Left colon (tissue), 2 donors: Measurements from ENCODE around the gene TSHZ2. TPM values are rescaled to one million over a fixed set of nuclear protein-coding genes. Genes with fewer than 3 reads are reported as not detected.
"Not testable (repeated sequence)": the region's sequence is repeated elsewhere in the genome, so short reads cannot be mapped to it uniquely, and the experiment has no call there.

Source experiments
- ATAC-seq: fragments of 200-7000 bp; cut with Tn5 transposase; one replicate; pipeline ENCODE4 v1.9.1; 2020; ENCODE audit warnings: mild to moderate bottlenecking, moderate library complexity
- DNase-seq, 2 donors: peaks; one replicate each; pipeline ENCODE4 v3.0.0-alpha.2; 2020
- intact Hi-C, 2 donors: fragments of 100-400 bp; cut with DNase I in 1 of 2; cut with micrococcal nuclease in 1 of 2; formaldehyde crosslinking; loops; one replicate each; pipeline versions ENCODE4 v1.11.2 to v1.14.0; 2022; cut with DNase I, micrococcal nuclease
- total RNA-seq, 2 donors: library from RNA; stranded (reverse); fragmentation: NEBNext Ultra II Directional; extraction: Animal tissue kit (Norgen Biotek cat#: 25700); gene quantifications; one replicate each; pipeline ENCODE4 v1.2.1, GENCODE V29; 2021
- donor health status: DM: no; HTN: no; CAD: no.
- donor health status: DM: yes; HTN: yes; CAD: no.

Gene TSHZ2
- total RNA-seq, 2 donors from 2014 or later, result 1.7 to 4.9 TPM

- ATAC-seq, result no peak
- intact Hi-C loops, result no loop called here
These were observed 392.9 kb downstream of the TSHZ2 start for GRCh38 chr20:53365076-53365475.

GRCh38 chr20:53365539-53366075, 393.4 kb downstream of the TSHZ2 start:
- ATAC-seq (peak; percentile 76), DNase-seq (no peak)
- intact Hi-C loops, result no loop called here

More at GRCh38 chr20:53365076-53365475, 392.9 kb downstream of the TSHZ2 start:
- no peak for DNase-seq

GRCh38 chr20:53366928-53367327, 394.8 kb downstream of the TSHZ2 start:
- ATAC-seq, DNase-seq, intact Hi-C loops: not testable (repeated sequence)

DNA sequence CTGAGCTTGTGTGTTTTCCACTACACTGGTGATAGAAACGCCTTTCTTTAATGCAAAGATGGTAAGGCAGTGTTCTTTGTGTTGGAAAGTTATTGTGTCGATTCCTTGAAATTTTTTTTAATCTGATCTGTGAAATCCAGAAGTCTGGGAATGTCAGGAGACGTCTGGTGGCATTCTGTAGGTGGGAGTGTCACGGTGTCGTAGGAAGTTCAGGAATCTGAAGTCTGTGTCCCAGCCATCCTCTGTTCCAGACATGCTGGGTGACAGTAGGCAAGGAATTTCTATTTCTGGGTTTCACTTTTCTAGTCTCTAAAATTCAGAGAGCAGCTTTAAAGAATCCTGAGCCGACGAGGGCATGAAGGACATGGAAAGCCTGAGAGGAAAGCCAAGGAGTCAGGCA, 397.7 kb downstream of the TSHZ2 start:
- intact Hi-C loops, result no loop called here
- DNase-seq (no peak), ATAC-seq (no peak)

- intact Hi-C loops, result no loop called here
- peak; percentile 49 for ATAC-seq
- no peak for DNase-seq
These were observed 398.3 kb downstream of the TSHZ2 start for GRCh38 chr20:53370345-53370961.

DNA sequence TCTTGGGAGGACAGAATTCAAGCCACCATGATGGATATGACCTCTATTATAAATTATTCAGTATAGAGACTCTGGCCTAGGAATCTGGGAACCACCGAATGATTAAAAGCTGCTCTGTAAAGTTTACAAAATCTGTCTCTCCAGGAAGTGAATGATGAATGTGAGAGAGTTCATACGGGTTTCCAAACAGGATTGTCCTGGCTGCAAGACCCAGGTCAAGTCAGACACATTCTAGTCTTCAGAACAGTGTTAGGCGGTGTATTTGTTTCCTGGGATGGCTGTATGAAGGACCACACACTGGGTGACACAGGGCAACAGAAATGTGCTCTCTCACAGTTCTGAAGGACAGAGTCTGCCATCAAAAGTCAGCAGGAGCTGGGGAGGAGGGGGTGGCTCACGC, 399.1 kb downstream of the TSHZ2 start:
- intact Hi-C loops, result no loop called here

DNA sequence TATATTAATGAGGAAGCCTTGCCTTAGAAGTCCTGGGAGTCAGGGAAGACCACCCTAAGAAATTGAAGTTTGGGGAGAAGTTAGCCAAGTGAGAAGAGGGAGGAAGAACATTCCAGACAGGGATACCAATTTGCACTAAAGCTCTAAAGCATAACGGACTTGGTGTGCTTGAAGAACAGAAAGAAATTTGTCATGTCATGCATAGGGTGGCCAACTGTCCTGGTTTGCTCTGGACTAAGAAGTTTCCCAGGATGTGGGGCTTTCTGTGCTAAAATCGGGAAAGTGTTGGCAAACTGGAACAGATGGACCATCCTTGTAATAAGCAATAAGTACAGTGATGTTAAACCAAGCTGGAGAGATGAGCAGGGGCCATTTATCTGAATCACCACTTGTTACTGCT, 403.9 kb downstream of the TSHZ2 start:
- no peak for ATAC-seq
- intact Hi-C loops, result no loop called here
- no peak for DNase-seq

More for the DNA sequence above, 399.1 kb downstream of the TSHZ2 start:
- no peak for ATAC-seq
- DNase-seq, result no peak

DNA sequence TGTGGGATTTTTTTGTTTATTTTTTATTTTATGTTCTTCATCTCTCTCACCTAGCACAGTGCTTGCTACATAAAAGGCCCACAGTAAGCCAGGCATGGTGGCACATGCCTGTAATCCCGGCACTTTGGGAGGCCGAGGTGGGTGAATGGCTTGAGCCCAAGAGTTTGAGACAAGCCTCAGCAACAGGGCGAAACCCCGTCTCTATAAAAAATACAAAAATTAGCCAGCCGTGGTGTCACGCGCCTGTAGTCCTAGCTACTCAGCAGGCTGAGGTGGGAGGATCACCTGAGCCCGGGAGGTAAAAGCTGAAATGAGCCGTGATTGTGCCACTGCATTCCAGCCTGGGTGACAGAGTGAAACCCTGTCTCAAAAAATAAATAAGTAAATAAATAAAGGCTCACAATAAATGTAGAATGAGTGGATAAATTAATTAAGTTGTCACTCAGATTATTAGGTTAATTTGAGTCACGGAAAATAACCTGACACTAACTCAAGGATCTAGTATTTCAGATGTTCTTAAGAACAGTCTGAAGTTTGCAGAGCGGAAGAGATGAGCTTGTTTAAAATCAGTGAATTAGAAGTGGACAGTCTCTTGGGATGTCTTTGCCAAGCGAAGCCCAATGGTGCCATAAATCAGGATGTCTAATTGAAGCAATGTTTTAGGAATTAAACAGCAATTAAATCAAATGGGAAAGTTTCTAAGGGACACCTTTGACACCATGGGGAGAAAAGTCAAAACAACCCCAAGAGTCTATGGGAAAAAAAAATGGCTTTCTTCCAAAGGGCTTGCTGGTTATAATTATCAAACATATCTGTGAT, 407.1 kb downstream of the TSHZ2 start:
- no peak for ATAC-seq
- intact Hi-C loops, result no loop called here
- no peak for DNase-seq

GRCh38 chr20:53379833-53380120, 407.6 kb downstream of the TSHZ2 start:
- ATAC-seq (no peak), DNase-seq (no peak)
- intact Hi-C loops, result no loop called here

DNA sequence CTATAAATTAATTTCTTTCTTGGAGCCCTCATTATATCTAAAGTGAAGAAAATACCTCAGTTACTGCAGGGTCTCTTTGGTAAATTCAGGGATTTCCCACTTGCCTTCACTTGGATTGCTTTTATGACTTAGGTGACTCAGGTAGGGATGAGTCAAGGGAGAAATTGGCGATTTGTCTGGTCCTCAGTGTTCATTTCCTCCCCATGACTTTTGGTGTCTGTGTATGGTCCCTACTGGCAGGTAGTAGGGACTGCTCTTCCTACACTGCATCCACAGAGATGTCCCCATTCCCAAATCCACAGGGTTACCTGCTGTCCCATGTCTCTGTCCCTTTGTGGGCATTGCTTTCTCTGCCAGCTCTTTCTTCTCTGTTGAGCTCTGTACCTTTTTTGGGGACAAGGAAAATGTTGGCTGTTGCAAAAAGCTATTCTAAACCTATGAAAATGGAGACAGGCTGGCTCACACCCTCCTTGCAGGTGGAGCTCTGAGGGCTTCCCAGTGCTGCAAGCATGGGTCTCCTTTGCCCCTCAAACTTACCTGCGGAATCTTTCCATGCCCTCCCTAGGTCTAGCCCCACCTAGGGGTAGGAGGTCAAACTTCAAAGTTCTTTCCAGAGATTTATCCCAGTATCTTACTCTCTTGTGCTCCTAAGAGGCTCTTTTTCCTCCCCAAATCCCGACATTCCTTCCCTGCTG, 409.6 kb downstream of the TSHZ2 start:
- ATAC-seq, result no peak
- intact Hi-C loops, result no loop called here
- no peak for DNase-seq

DNA sequence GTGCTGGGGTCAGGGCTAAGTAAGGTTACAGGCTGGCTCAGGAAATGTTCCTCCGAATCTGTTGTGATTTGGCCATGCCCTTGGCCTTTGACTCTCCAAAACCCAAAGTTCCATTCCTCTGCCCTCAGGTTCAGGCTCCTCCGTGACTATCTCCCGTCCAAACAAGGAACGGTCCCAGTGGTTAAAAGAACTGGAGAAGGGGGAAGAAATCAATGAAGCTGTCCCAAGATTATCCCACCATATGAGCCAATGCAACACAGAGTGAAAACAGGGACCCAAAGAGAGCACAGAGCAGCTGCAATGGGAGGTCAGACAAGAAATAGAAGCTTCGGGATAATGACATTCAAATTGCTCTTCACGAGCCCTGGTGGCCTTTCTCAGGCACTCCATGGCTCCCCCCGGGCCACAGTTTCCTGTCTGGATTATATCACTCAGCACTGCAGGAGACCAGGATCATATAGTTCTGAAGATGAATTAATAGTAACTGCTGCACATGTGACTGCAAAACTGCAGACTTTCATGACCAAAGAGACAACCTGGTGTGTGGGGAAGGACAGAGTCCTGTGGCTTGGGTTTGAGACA, 410.2 kb downstream of the TSHZ2 start:
- intact Hi-C loops, result no loop called here
- no peak for ATAC-seq

DNA sequence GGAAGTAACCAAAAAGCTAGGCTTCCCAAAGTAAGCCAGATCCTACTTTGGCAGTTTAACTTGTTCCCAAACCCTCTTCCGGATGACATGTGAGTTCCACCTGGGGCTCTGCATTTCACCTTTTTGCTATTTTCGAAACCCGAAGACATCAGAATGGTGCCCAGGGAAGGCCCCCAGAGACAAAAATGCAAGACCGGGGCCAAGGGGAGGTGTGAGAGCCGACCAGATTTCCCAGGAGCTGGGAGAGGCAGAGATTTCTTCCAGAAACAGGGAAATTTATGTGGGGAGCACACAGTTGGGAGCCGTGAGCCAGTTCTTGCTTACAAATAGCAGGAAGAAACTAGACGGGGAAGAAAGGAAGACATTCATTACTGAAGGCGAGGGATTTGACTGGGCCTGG, 411.8 kb downstream of the TSHZ2 start:
- intact Hi-C loops, result no loop called here
- ATAC-seq (no peak), DNase-seq (no peak)

More for the DNA sequence above, 410.2 kb downstream of the TSHZ2 start:
- DNase-seq, result no peak

DNA sequence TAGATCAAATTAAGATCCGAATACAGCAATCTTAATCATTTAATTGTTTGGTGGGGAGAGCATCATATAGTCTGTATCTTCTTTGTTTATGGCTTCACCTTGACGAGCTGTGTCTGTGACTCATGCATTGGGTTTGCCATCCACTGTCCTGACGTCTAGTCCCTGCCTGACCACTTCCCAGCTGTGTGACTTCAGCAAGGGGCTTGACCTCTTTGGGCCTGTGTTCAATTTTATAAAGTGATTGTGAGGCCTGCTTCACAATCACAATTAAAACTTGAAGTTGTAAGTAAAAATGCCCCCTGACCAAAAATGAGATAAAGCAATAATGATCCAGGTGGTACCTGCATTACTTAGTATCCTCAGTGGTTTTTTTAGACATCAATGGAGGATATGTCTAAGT, 412.2 kb downstream of the TSHZ2 start:
- ATAC-seq (no peak), DNase-seq (no peak)
- intact Hi-C loops, result no loop called here

- DNase-seq, result no peak
- no peak for ATAC-seq
- intact Hi-C loops, result no loop called here
These were observed 414.0 kb downstream of the TSHZ2 start for GRCh38 chr20:53385941-53386767.

DNA sequence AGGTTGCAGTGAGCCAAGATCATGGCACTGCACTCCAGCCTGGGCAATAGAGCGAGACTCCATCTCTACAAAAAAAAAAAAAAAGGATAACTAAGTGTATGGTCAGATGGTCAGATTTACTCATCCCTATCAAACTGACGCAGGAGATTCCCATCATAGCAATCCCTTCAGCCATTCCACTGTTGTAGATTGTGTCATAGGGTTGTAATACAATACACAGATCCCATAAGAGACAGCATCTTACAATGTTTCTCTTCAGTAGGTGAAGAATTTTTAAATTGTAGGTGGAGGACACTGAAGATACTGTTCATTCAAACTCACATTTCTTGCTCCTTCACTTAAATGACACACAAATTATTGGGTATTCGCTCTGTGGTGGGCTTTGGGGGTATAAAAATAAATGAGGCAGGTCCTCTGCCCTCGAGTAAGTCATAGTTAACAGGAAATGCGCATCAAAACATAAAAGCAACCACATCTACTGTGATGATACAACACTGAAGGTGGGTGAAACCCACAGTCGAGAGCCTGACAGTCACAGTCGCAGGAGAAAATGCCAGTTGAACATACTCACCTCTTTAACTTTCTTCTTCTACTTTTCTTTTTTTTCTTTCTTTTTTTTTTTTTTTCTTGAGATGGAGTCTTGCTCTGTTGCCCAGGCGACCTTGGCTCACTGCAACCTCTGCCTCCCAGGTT, 416.0 kb downstream of the TSHZ2 start:
- intact Hi-C loops, result no loop called here
- ATAC-seq, result no peak
- no peak for DNase-seq

DNA sequence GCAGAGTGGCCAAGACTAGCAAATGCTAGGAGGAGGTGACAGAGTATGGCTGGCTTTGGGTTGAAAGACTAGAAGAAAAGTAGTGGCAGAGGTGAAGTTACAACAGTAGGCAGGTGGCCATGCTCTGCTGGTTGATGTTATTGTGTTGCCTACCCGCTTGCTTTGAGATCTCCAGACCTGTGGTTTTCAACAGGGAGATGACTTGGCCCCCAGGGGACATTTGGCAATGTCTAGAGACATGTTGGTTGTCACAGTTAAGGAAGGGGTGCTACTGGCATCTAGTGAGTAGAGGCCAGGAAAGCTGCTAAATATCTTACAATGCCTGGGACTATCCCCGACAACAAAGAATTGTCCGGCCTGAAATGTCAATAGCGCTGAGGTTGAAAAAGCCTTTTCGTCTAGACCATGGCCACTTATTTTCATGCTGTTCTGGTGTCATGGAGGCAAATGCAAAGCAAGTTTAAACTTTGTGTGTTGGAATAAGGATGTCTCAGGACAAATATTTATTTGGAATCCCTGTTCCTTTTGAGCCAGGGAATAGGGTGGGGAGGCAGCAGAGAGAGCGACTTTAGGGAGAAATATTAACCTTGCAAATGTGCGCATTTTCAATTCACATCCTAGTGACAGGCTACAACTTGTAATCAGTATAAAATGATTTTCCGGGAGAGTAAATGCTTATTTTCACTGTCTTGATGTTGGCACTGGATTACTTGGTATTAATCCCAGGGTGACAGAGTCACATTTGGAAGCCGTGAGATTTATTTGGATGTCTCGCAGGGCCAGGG, 417.6 kb downstream of the TSHZ2 start:
- DNase-seq, result no peak
- ATAC-seq, result no peak
- intact Hi-C loops, result no loop called here

GRCh38 chr20:53390770-53391169, 418.6 kb downstream of the TSHZ2 start:
- intact Hi-C loops, result no loop called here
- no peak for ATAC-seq
- DNase-seq, result no peak
